HepG2 (cell line): ENCODE data around the gene SPAG9. TPM values are rescaled to one million over a fixed set of nuclear protein-coding genes. Genes with fewer than 3 reads are reported as not detected.

Experiments
- ADNP ChIP-seq: sonication (generic); formaldehyde crosslinking; IDR thresholded peaks from 2 replicates; pipeline ENCODE4 v1.4.0; 2020; ENCODE audit warnings: missing genetic modification reagents
- CREM ChIP-seq, 2 experiments: sonication (generic) in 1 of 2; formaldehyde crosslinking in 1 of 2; IDR thresholded peaks; 2 replicates each; pipeline versions ENCODE4 v1.4.0 to v1.6.1; 2016 to 2020; ENCODE audit warnings: antibody characterized with exemption in 1 of 2, mild to moderate bottlenecking in 1 of 2, missing genetic modification reagents in 1 of 2
- DMTF1 ChIP-seq: sonication (generic); formaldehyde crosslinking; IDR thresholded peaks from 2 replicates; pipeline ENCODE4 v1.4.0; 2020; ENCODE audit warnings: mild to moderate bottlenecking, missing genetic modification reagents
- FOXC1 ChIP-seq: sonication (generic); formaldehyde crosslinking; IDR thresholded peaks from 2 replicates; pipeline ENCODE4 v1.8.0; 2022; ENCODE audit warnings: mild to moderate bottlenecking, missing genetic modification reagents, borderline replicate concordance
- GTF3A ChIP-seq: sonication (generic); formaldehyde crosslinking; conservative IDR thresholded peaks from 2 replicates; pipeline ENCODE4 v1.4.0; 2020; ENCODE audit warnings: mild to moderate bottlenecking, missing genetic modification reagents
- HNF4A ChIP-seq: sonication (generic); formaldehyde crosslinking; IDR thresholded peaks from 2 replicates; pipeline ENCODE4 v1.4.0; 2020; ENCODE audit warnings: missing genetic modification reagents
- HNF4G ChIP-seq, 2 experiments: sonication (generic) in 1 of 2; formaldehyde crosslinking in 1 of 2; IDR thresholded peaks; 2 replicates each; pipeline versions ENCODE4 v1.4.0 to v1.6.1; 2011 to 2020; ENCODE audit warnings: borderline replicate concordance in 2 of 2, low read depth in 2 of 2, mild to moderate bottlenecking in 2 of 2, low read length in 1 of 2, missing genetic modification reagents in 1 of 2, moderate library complexity in 1 of 2
- JUND ChIP-seq: sonication (generic); formaldehyde crosslinking; IDR thresholded peaks from 2 replicates; pipeline ENCODE4 v1.8.0; 2022; ENCODE audit warnings: mild to moderate bottlenecking, missing genetic modification reagents
- KAT7 ChIP-seq: IDR thresholded peaks from 2 replicates; pipeline ENCODE4 v1.6.1; 2018; ENCODE audit warnings: borderline replicate concordance, missing compliant biosample characterization
- LCORL ChIP-seq, 2 experiments: fragments of 450-650 bp in 1 of 2; sonication (generic) in 1 of 2; formaldehyde crosslinking in 1 of 2; IDR thresholded peaks; 2 replicates each; pipeline versions ENCODE4 v1.5.0 to v1.6.1; 2017 to 2020; ENCODE audit warnings: antibody characterized with exemption in 1 of 2, missing genetic modification reagents in 1 of 2
- MED13 ChIP-seq: sonication (generic); formaldehyde crosslinking; IDR thresholded peaks from 2 replicates; pipeline ENCODE4 v1.5.0; 2020; ENCODE audit warnings: missing genetic modification reagents
- RXRB ChIP-seq: IDR thresholded peaks from 2 replicates; pipeline ENCODE4 v1.6.1; 2016; ENCODE audit warnings: borderline replicate concordance, missing genetic modification reagents, missing compliant biosample characterization
- SMAD9 ChIP-seq: sonication (generic); formaldehyde crosslinking; IDR thresholded peaks from 2 replicates; pipeline ENCODE4 v1.5.1; 2020; ENCODE audit warnings: mild to moderate bottlenecking, missing genetic modification reagents
- SPEN ChIP-seq: sonication (generic); formaldehyde crosslinking; IDR thresholded peaks from 2 replicates; pipeline ENCODE4 v1.5.1; 2020; ENCODE audit warnings: low read depth, mild to moderate bottlenecking, missing genetic modification reagents
- TEAD2 ChIP-seq: sonication (generic); formaldehyde crosslinking; IDR thresholded peaks from 2 replicates; pipeline ENCODE4 v1.9.0; 2021; ENCODE audit warnings: missing genetic modification reagents
- ZBTB44 ChIP-seq: sonication (generic); formaldehyde crosslinking; IDR thresholded peaks from 2 replicates; pipeline ENCODE4 v1.4.0; 2020; ENCODE audit warnings: missing genetic modification reagents
- ZEB1 ChIP-seq: IDR thresholded peaks from 2 replicates; pipeline ENCODE4 v1.6.1; 2012; ENCODE audit warnings: mild to moderate bottlenecking, low read depth, inconsistent platforms; ENCODE audit not compliant: insufficient replicate concordance
- ZNF530 ChIP-seq: sonication (generic); formaldehyde crosslinking; IDR thresholded peaks from 2 replicates; pipeline ENCODE4 v1.5.0; 2020; ENCODE audit warnings: low read depth, mild to moderate bottlenecking, missing genetic modification reagents
- ZNF546 ChIP-seq: sonication (generic); formaldehyde crosslinking; conservative IDR thresholded peaks from 2 replicates; pipeline ENCODE4 v1.8.1; 2023; ENCODE audit warnings: mild to moderate bottlenecking, missing genetic modification reagents
- ZNF749 ChIP-seq: sonication (generic); formaldehyde crosslinking; IDR thresholded peaks from 2 replicates; pipeline ENCODE4 v1.8.0; 2022; ENCODE audit warnings: mild to moderate bottlenecking, missing genetic modification reagents, moderate library complexity, borderline replicate concordance
- polyA plus RNA-seq, 8 experiments: library from polyadenylated mRNA; depleted of rRNA in 3 of 8; stranded (reverse) in 7 of 8; unstranded in 1 of 8; fragments of >200 nt; fragmentation: Illumina TruSeq in 4 of 8; extraction: Trizol in 4 of 8; gene quantifications; 2 replicates each; pipeline versions ENCODE4 v1.2.1 to v1.2.3, GENCODE V29; 2011 to 2016; ENCODE audit warnings: low read depth in 4 of 8, missing spikeins in 1 of 8, mixed read lengths in 1 of 8; ENCODE audit not compliant: insufficient read depth in 1 of 8
- total RNA-seq, 5 experiments: library from RNA; depleted of rRNA; stranded (reverse); fragments of >200 nt; fragmentation: Illumina TruSeq; extraction: Trizol; gene quantifications; 2 replicates each; pipeline ENCODE4 v1.2.3, GENCODE V29; 2016; ENCODE audit warnings: low read depth in 1 of 5
- TF ChIP-seq, protein P1 (sequence below): sonication (generic); formaldehyde crosslinking; IDR thresholded peaks from 2 replicates; pipeline ENCODE4 v1.8.0; 2022; ENCODE audit warnings: mild to moderate bottlenecking, missing genetic modification reagents, borderline replicate concordance
- TF ChIP-seq, protein P2 (sequence below): IDR thresholded peaks from 2 replicates; pipeline ENCODE4 v1.6.1; 2012; ENCODE audit warnings: low read depth, low read length, improper control_type of control experiment

Gene SPAG9
- total and polyA plus RNA-seq, 2 of the 13 experiments (the other 11 are each of a cell fraction or from before 2014, with no cell fraction given) = 43.2 to 78.6 TPM

- no peak for TF ChIP-seq ZNF749
- TF ChIP-seq FOXC1 (CRISPR knock-in tag) = no peak
- peak; percentile 64 for TF ChIP-seq HNF4A (CRISPR knock-in tag)
- TF ChIP-seq ZBTB44 (CRISPR knock-in tag) = no peak
- TF ChIP-seq RXRB = 0 out of 2 replicates have a peak, but pooled peaks have one; percentile 23
- TF ChIP-seq SMAD9 (CRISPR knock-in tag) = no peak
- no peak for TF ChIP-seq JUND (CRISPR knock-in tag)
- TF ChIP-seq MED13 = no peak
- TF ChIP-seq GTF3A (CRISPR knock-in tag) = 0 out of 2 replicates have a peak, but pooled peaks have one; percentile 55
- TF ChIP-seq SPEN (CRISPR knock-in tag) = 0 out of 2 replicates have a peak, but pooled peaks have one; percentile 14
- TF ChIP-seq, protein P1, sequence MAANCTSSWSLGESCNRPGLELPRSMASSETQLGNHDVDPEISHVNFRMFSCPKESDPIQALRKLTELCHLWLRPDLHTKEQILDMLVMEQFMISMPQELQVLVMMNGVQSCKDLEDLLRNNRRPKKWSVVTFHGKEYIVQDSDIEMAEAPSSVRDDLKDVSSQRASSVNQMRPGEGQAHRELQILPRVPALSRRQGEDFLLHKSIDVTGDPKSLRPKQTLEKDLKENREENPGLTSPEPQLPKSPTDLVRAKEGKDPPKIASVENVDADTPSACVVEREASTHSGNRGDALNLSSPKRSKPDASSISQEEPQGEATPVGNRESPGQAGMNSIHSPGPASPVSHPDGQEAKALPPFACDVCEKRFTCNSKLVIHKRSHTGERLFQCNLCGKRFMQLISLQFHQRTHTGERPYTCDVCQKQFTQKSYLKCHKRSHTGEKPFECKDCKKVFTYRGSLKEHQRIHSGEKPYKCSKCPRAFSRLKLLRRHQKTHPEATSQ = no peak
- no peak for TF ChIP-seq ZNF546 (CRISPR knock-in tag)
- TF ChIP-seq DMTF1 (CRISPR knock-in tag) = no peak
- TF ChIP-seq, protein P2, sequence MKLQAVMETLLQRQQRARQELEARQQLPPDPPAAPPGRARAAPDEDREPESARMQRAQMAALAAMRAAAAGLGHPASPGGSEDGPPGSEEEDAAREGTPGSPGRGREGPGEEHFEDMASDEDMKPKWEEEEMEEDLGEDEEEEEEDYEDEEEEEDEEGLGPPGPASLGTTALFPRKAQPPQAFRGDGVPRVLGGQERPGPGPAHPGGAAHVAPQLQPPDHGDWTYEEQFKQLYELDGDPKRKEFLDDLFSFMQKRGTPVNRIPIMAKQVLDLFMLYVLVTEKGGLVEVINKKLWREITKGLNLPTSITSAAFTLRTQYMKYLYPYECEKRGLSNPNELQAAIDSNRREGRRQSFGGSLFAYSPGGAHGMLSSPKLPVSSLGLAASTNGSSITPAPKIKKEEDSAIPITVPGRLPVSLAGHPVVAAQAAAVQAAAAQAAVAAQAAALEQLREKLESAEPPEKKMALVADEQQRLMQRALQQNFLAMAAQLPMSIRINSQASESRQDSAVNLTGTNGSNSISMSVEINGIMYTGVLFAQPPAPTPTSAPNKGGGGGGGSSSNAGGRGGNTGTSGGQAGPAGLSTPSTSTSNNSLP = no peak
- TF ChIP-seq CREM (IDR thresholded peaks at IDR 0.05) = no peak
- no peak for TF ChIP-seq CREM (CRISPR knock-in tag; IDR thresholded peaks at IDR 0.05)
- TF ChIP-seq LCORL (IDR thresholded peaks at IDR 0.05) = no peak
- TF ChIP-seq LCORL (CRISPR knock-in tag; IDR thresholded peaks at IDR 0.05) = peak; percentile 27; the same call in 1 of the 2 replicates
- peak; percentile 55 for TF ChIP-seq ZEB1
- TF ChIP-seq HNF4G (IDR thresholded peaks at IDR 0.05; ENCODE audit: borderline replicate concordance, low read depth, low read length) = peak; percentile 59
- TF ChIP-seq HNF4G (CRISPR knock-in tag; IDR thresholded peaks at IDR 0.05; ENCODE audit: borderline replicate concordance, low read depth) = no peak
- no peak for TF ChIP-seq ZNF530 (CRISPR knock-in tag)
- no peak for TF ChIP-seq ADNP (CRISPR knock-in tag)
- no peak for TF ChIP-seq TEAD2 (CRISPR knock-in tag)
- TF ChIP-seq KAT7 = no peak
Measured at GRCh38 chr17:50922721-50923405, 197.8 kb downstream of the SPAG9 start (continued).
